ENCODE measurements around the gene H1-8. TPM values are rescaled to one million over a fixed set of nuclear protein-coding genes. Genes with fewer than 3 reads are reported as not detected.

Gene H1-8
- total and polyA plus RNA-seq, 2 experiments from 2014 or later: not detected

- H3K4me3 ChIP-seq: no peak within 1 kb of the TSS
- no peaks in the 10 kb centered on the region for H3K9me2 ChIP-seq (replicated peaks; ENCODE audit: insufficient read depth)
- WGBS (ENCODE audit: low lambda C conversion rate, missing lambda C conversion rate): 97% methylated on average over 18 of the region's 18 CpGs
- H3K9me3 ChIP-seq (ENCODE audit: low read depth): no peaks in the 10 kb centered on the region
- H3K4me1 ChIP-seq (ENCODE audit: insufficient read depth): peaks cover 8% of the 10 kb centered on the region
- no peaks in the 10 kb centered on the region for H3K27me3 ChIP-seq
- no peak within 1 kb of the TSS for H3K27ac ChIP-seq
- H3K79me2 ChIP-seq: no peaks in the 10 kb centered on the region
- H4K20me1 ChIP-seq (ENCODE audit: insufficient read depth, poor library complexity, severe bottlenecking): no peaks in the 10 kb centered on the region
- no peak for DNase-seq (ENCODE audit: low spot score)
- H3K36me3 ChIP-seq (replicated peaks; ENCODE audit: insufficient read depth, low read depth): no peaks in the 10 kb centered on the region
- TF ChIP-seq, protein P1, sequence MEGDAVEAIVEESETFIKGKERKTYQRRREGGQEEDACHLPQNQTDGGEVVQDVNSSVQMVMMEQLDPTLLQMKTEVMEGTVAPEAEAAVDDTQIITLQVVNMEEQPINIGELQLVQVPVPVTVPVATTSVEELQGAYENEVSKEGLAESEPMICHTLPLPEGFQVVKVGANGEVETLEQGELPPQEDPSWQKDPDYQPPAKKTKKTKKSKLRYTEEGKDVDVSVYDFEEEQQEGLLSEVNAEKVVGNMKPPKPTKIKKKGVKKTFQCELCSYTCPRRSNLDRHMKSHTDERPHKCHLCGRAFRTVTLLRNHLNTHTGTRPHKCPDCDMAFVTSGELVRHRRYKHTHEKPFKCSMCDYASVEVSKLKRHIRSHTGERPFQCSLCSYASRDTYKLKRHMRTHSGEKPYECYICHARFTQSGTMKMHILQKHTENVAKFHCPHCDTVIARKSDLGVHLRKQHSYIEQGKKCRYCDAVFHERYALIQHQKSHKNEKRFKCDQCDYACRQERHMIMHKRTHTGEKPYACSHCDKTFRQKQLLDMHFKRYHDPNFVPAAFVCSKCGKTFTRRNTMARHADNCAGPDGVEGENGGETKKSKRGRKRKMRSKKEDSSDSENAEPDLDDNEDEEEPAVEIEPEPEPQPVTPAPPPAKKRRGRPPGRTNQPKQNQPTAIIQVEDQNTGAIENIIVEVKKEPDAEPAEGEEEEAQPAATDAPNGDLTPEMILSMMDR (IDR thresholded peaks at IDR 0.05; ENCODE audit: poor library complexity): no peak
- TF ChIP-seq EZH2phosphoT487 (IDR thresholded peaks at IDR 0.05; ENCODE audit: low read depth, severe bottlenecking, unreplicated experiment): no peak
- TF ChIP-seq EZH2 (IDR thresholded peaks at IDR 0.05; ENCODE audit: borderline replicate concordance): no peak
- H2AFZ ChIP-seq: no peak within 1 kb of the TSS
- no peak within 1 kb of the TSS for H3K4me2 ChIP-seq
Observed at GRCh38 chr3:129528589-129529100, 14.3 kb upstream of the H1-8 start, which contains the start of gene RHO. RHO (plus strand) TSS chr3:129528639; CDS start chr3:129528734, 95 bp downstream.

DNA sequence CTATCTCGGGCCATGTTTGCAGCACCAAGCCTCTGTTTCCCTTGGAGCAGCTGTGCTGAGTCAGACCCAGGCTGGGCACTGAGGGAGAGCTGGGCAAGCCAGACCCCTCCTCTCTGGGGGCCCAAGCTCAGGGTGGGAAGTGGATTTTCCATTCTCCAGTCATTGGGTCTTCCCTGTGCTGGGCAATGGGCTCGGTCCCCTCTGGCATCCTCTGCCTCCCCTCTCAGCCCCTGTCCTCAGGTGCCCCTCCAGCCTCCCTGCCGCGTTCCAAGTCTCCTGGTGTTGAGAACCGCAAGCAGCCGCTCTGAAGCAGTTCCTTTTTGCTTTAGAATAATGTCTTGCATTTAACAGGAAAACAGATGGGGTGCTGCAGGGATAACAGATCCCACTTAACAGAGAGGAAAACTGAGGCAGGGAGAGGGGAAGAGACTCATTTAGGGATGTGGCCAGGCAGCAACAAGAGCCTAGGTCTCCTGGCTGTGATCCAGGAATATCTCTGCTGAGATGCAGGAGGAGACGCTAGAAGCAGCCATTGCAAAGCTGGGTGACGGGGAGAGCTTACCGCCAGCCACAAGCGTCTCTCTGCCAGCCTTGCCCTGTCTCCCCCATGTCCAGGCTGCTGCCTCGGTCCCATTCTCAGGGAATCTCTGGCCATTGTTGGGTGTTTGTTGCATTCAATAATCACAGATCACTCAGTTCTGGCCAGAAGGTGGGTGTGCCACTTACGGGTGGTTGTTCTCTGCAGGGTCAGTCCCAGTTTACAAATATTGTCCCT, 13.4 kb upstream of the H1-8 start:
- Histone ChIP-seq H3K4me2 (no peak overlapping the region), H3K36me3 (replicated peaks; ENCODE audit: insufficient read depth, low read depth) (no peaks in the 10 kb centered on the region), H3K4me3 (no peak overlapping the region), H3K27me3 (no peaks in the 10 kb centered on the region), H3K9me3 (ENCODE audit: low read depth) (no peaks in the 10 kb centered on the region), H2AFZ (no peak overlapping the region), H3K9me2 (replicated peaks; ENCODE audit: insufficient read depth) (no peaks in the 10 kb centered on the region), H4K20me1 (ENCODE audit: insufficient read depth, poor library complexity, severe bottlenecking) (no peaks in the 10 kb centered on the region), H3K4me1 (ENCODE audit: insufficient read depth) (peaks cover 17% of the 10 kb centered on the region), H3K79me2 (no peaks in the 10 kb centered on the region), H3K27ac (no peak overlapping the region)
- no peak for DNase-seq (ENCODE audit: low spot score)
- TF ChIP-seq, protein P1 (IDR thresholded peaks at IDR 0.05; ENCODE audit: poor library complexity): no peak
- no peak for TF ChIP-seq EZH2 (IDR thresholded peaks at IDR 0.05; ENCODE audit: borderline replicate concordance)
- no peak for TF ChIP-seq EZH2phosphoT487 (IDR thresholded peaks at IDR 0.05; ENCODE audit: low read depth, severe bottlenecking, unreplicated experiment)
- WGBS (ENCODE audit: low lambda C conversion rate, missing lambda C conversion rate): 87% methylated on average over 12 of the region's 12 CpGs

GRCh38 chr3:129530251-129530791, 12.7 kb upstream of the H1-8 start:
- H3K9me2 ChIP-seq (replicated peaks; ENCODE audit: insufficient read depth): no peaks in the 10 kb centered on the region
- no peak for TF ChIP-seq EZH2 (IDR thresholded peaks at IDR 0.05; ENCODE audit: borderline replicate concordance)
- TF ChIP-seq, protein P1 (IDR thresholded peaks at IDR 0.05; ENCODE audit: poor library complexity): no peak
- no peak for TF ChIP-seq EZH2phosphoT487 (IDR thresholded peaks at IDR 0.05; ENCODE audit: low read depth, severe bottlenecking, unreplicated experiment)

More at GRCh38 chr3:129530251-129530791, 12.7 kb upstream of the H1-8 start:
- DNase-seq (ENCODE audit: low spot score): no peak
- Histone ChIP-seq H2AFZ (no peak overlapping the region), H3K27me3 (no peaks in the 10 kb centered on the region), H3K36me3 (replicated peaks; ENCODE audit: insufficient read depth, low read depth) (no peaks in the 10 kb centered on the region), H3K4me2 (no peak overlapping the region), H4K20me1 (ENCODE audit: insufficient read depth, poor library complexity, severe bottlenecking) (no peaks in the 10 kb centered on the region), H3K9me3 (ENCODE audit: low read depth) (no peaks in the 10 kb centered on the region), H3K4me3 (no peak overlapping the region), H3K4me1 (ENCODE audit: insufficient read depth) (peaks cover 17% of the 10 kb centered on the region), H3K79me2 (no peaks in the 10 kb centered on the region), H3K27ac (no peak overlapping the region)
- 14% methylated on average over 6 of the region's 6 CpGs for WGBS (ENCODE audit: low lambda C conversion rate, missing lambda C conversion rate)

Measured in hepatocyte (in vitro differentiated cells).